CD4-positive, CD25-positive, alpha-beta regulatory T cell (primary cell): ENCODE data around the gene TMEM144. TPM values are rescaled to one million over a fixed set of nuclear protein-coding genes. Genes with fewer than 3 reads are reported as not detected.

Experiments used
- ATAC-seq, 2 donors: fragments of 150-1000 bp; cut with Tn5 transposase; one replicate each; pipeline ENCODE4 v1.10.0; 2021; ENCODE audit warnings: low read depth in 2 of 2, moderate number of reproducible peaks in 2 of 2, moderate library complexity in 1 of 2
- DNase-seq, 3 donors: peaks; one replicate each; pipeline versions ENCODE4 v3.0.0 to v3.0.0-alpha.2; 2012 to 2022; ENCODE audit warnings: mixed read lengths in 1 of 3
- H3K27ac ChIP-seq: one replicate; pipeline ENCODE4 v1.7.0; 2013; ENCODE audit warnings: mild to moderate bottlenecking, low read length; ENCODE audit not compliant: insufficient read depth, poor library complexity, severe bottlenecking
- H3K27me3 ChIP-seq: one replicate; pipeline ENCODE4 v1.7.0; 2013; ENCODE audit warnings: low read length; ENCODE audit not compliant: control insufficient read depth, insufficient read depth
- H3K36me3 ChIP-seq: one replicate; pipeline ENCODE4 v1.7.0; 2013; ENCODE audit warnings: mild to moderate bottlenecking, low read length, moderate library complexity; ENCODE audit not compliant: control insufficient read depth, insufficient read depth
- H3K4me1 ChIP-seq: 2 replicates; pipeline ENCODE4 v1.7.0; 2013; ENCODE audit warnings: mild to moderate bottlenecking, low read length; ENCODE audit not compliant: insufficient read depth, control insufficient read depth, poor library complexity, severe bottlenecking
- H3K4me3 ChIP-seq: one replicate; pipeline ENCODE4 v1.7.0; 2013; ENCODE audit warnings: low read depth, mild to moderate bottlenecking, low read length, moderate library complexity
- H3K9me3 ChIP-seq, 2 experiments: 1 replicate in 1 of 2; 2 replicates in 1 of 2; pipeline ENCODE4 v1.7.0; 2013; ENCODE audit warnings: low read length in 2 of 2, mild to moderate bottlenecking in 1 of 2, moderate library complexity in 1 of 2; ENCODE audit not compliant: control insufficient read depth in 2 of 2
- H3K27ac Mint-ChIP-seq, 3 donors: one replicate each; pipeline ENCODE4 v1.8.0; 2020 to 2022; ENCODE audit warnings: mild to moderate bottlenecking in 3 of 3, mixed read lengths in 3 of 3, moderate library complexity in 2 of 3
- H3K27me3 Mint-ChIP-seq: one replicate; pipeline ENCODE4 v1.8.0; 2022; ENCODE audit warnings: mild to moderate bottlenecking, mixed read lengths
- H3K36me3 Mint-ChIP-seq: one replicate; pipeline ENCODE4 v1.8.0; 2020; ENCODE audit warnings: mixed read lengths
- H3K4me1 Mint-ChIP-seq, 4 donors: one replicate each; pipeline ENCODE4 v1.8.0; 2020 to 2022; ENCODE audit warnings: mixed read lengths in 4 of 4, mild to moderate bottlenecking in 1 of 4
- H3K4me3 Mint-ChIP-seq, 4 donors: one replicate each; pipeline ENCODE4 v1.8.0; 2020 to 2022; ENCODE audit warnings: mild to moderate bottlenecking in 4 of 4, mixed read lengths in 4 of 4, moderate library complexity in 3 of 4
- H3K9me3 Mint-ChIP-seq, 7 donors: one replicate each; pipeline ENCODE4 v1.8.0; 2020 to 2022; ENCODE audit warnings: mixed read lengths in 7 of 7, mild to moderate bottlenecking in 3 of 7, moderate library complexity in 2 of 7
- polyA plus RNA-seq, 4 donors: library from polyadenylated mRNA; unstranded; fragments of 300-500 nt; fragmentation: Illumina TruSeq; gene quantifications; one replicate each; pipeline ENCODE4 v1.2.3, GENCODE V29; 2021
- total RNA-seq: library from RNA; stranded (reverse); gene quantifications from one replicate; pipeline ENCODE4 v1.2.3, GENCODE V29; 2022

Gene TMEM144
- total RNA-seq (not detected), polyA plus RNA-seq (not detected)

GRCh38 chr4:158209825-158210807, at the start of gene TMEM144:
TSS of gene TMEM144 (plus strand) at chr4:158210486. CDS start at chr4:158212668, 2,182 bp downstream.
- peak within 1 kb of the TSS in 1 of 3 donors; percentile 91 for H3K27ac Mint-ChIP-seq
- H3K36me3 Mint-ChIP-seq = no peaks in the 10 kb centered on the region
- ATAC-seq (peak in 1 of 2 donors; percentile 72), DNase-seq (peak in 1 of 3 donors; percentile 4)
- no peak within 1 kb of the TSS for H3K27ac ChIP-seq
- H3K36me3 ChIP-seq = no peaks in the 10 kb centered on the region
- peaks cover 0 to 4% (median 0%) of the 10 kb centered on the region in 4 donors for H3K4me1 Mint-ChIP-seq
- peaks cover 0 to 3% (median 2%) of the 10 kb centered on the region in 7 donors for H3K9me3 Mint-ChIP-seq
- peaks cover 24% of the 10 kb centered on the region for H3K27me3 Mint-ChIP-seq
- peak within 1 kb of the TSS in 2 of 4 donors; percentile 53 to 76 for H3K4me3 Mint-ChIP-seq
- no peak within 1 kb of the TSS for H3K4me3 ChIP-seq
- H3K4me1 ChIP-seq = no peaks in the 10 kb centered on the region
- no peaks in the 10 kb centered on the region for H3K27me3 ChIP-seq
- no peaks in the 10 kb centered on the region for H3K9me3 ChIP-seq

- H3K27me3 ChIP-seq = no peaks in the 10 kb centered on the region
- no peak overlapping the region for H3K27ac Mint-ChIP-seq
- no peak overlapping the region for H3K27ac ChIP-seq
- H3K4me1 Mint-ChIP-seq = no peaks in the 10 kb centered on the region
- H3K36me3 ChIP-seq = no peaks in the 10 kb centered on the region
- H3K4me3 Mint-ChIP-seq = no peak overlapping the region
- no peaks in the 10 kb centered on the region for H3K9me3 ChIP-seq
- H3K9me3 Mint-ChIP-seq = peaks cover 0 to 9% (median 0%) of the 10 kb centered on the region in 7 donors
- H3K27me3 Mint-ChIP-seq = peaks cover 7% of the 10 kb centered on the region
- H3K36me3 Mint-ChIP-seq = no peaks in the 10 kb centered on the region
- H3K4me1 ChIP-seq = no peaks in the 10 kb centered on the region
- ATAC-seq = peak in 1 of 2 donors; percentile 18
- H3K4me3 ChIP-seq = no peak overlapping the region
- DNase-seq = no peak
Observed at GRCh38 chr4:158161551-158162354, 48.5 kb upstream of the TMEM144 start.

GRCh38 chr4:158162631-158163030, 47.7 kb upstream of the TMEM144 start:
- Mint-ChIP-seq H3K4me1 (no peaks in the 10 kb centered on the region), H3K36me3 (no peaks in the 10 kb centered on the region), H3K9me3 (peaks cover 0 to 9% (median 0%) of the 10 kb centered on the region in 7 donors), H3K27ac (no peak overlapping the region), H3K4me3 (no peak overlapping the region), H3K27me3 (peaks cover 7% of the 10 kb centered on the region)
- ATAC-seq = no peak
- no peaks in the 10 kb centered on the region for H3K9me3 ChIP-seq
- no peak overlapping the region for H3K27ac ChIP-seq
- no peak overlapping the region for H3K4me3 ChIP-seq
- no peaks in the 10 kb centered on the region for H3K36me3 ChIP-seq
- DNase-seq = no peak
- H3K4me1 ChIP-seq = no peaks in the 10 kb centered on the region
- no peaks in the 10 kb centered on the region for H3K27me3 ChIP-seq

- Histone ChIP-seq H3K27ac (no peak overlapping the region), H3K36me3 (no peaks in the 10 kb centered on the region), H3K9me3 (no peaks in the 10 kb centered on the region), H3K27me3 (no peaks in the 10 kb centered on the region), H3K4me1 (no peaks in the 10 kb centered on the region), H3K4me3 (no peak overlapping the region)
- H3K4me1 Mint-ChIP-seq = no peaks in the 10 kb centered on the region
- H3K9me3 Mint-ChIP-seq = peaks cover 0 to 9% (median 0%) of the 10 kb centered on the region in 7 donors
- no peak overlapping the region for H3K27ac Mint-ChIP-seq
- ATAC-seq (no peak), DNase-seq (no peak)
- H3K27me3 Mint-ChIP-seq = peaks cover 7% of the 10 kb centered on the region
- no peaks in the 10 kb centered on the region for H3K36me3 Mint-ChIP-seq
- no peak overlapping the region for H3K4me3 Mint-ChIP-seq
Observed at GRCh38 chr4:158163941-158164767, 46.1 kb upstream of the TMEM144 start.

- no peak overlapping the region for H3K27ac Mint-ChIP-seq
- H3K27ac ChIP-seq = no peak overlapping the region
- ATAC-seq = no peak
- H3K36me3 ChIP-seq = no peaks in the 10 kb centered on the region
- H3K27me3 Mint-ChIP-seq = peaks cover 7% of the 10 kb centered on the region
- no peaks in the 10 kb centered on the region for H3K4me1 Mint-ChIP-seq
- peaks cover 0 to 9% (median 0%) of the 10 kb centered on the region in 7 donors for H3K9me3 Mint-ChIP-seq
- no peak for DNase-seq
- no peak overlapping the region for H3K4me3 Mint-ChIP-seq
- H3K4me1 ChIP-seq = no peaks in the 10 kb centered on the region
- no peaks in the 10 kb centered on the region for H3K9me3 ChIP-seq
- H3K4me3 ChIP-seq = no peak overlapping the region
- H3K27me3 ChIP-seq = no peaks in the 10 kb centered on the region
- H3K36me3 Mint-ChIP-seq = no peaks in the 10 kb centered on the region
Observed at GRCh38 chr4:158164768-158165213, 45.5 kb upstream of the TMEM144 start.

- ATAC-seq (no peak), DNase-seq (no peak)
- Mint-ChIP-seq H3K27me3 (peaks cover 5% of the 10 kb centered on the region), H3K27ac (no peak overlapping the region), H3K4me3 (no peak overlapping the region), H3K36me3 (no peaks in the 10 kb centered on the region), H3K4me1 (no peaks in the 10 kb centered on the region), H3K9me3 (peaks cover 0 to 8% (median 0%) of the 10 kb centered on the region in 7 donors)
- Histone ChIP-seq H3K27ac (no peak overlapping the region), H3K36me3 (no peaks in the 10 kb centered on the region), H3K9me3 (no peaks in the 10 kb centered on the region), H3K4me1 (no peaks in the 10 kb centered on the region), H3K4me3 (no peak overlapping the region), H3K27me3 (no peaks in the 10 kb centered on the region)
Observed at GRCh38 chr4:158166701-158167100, 43.6 kb upstream of the TMEM144 start.

GRCh38 chr4:158168606-158169005, 41.7 kb upstream of the TMEM144 start:
- ATAC-seq = no peak

More at GRCh38 chr4:158168606-158169005, 41.7 kb upstream of the TMEM144 start:
- H3K4me1 Mint-ChIP-seq = peaks cover 0 to 2% (median 0%) of the 10 kb centered on the region in 4 donors
- H3K27ac ChIP-seq = no peak overlapping the region
- DNase-seq = no peak
- no peaks in the 10 kb centered on the region for H3K36me3 ChIP-seq
- H3K27me3 Mint-ChIP-seq = peaks cover 9% of the 10 kb centered on the region
- no peak overlapping the region for H3K27ac Mint-ChIP-seq
- no peaks in the 10 kb centered on the region for H3K27me3 ChIP-seq
- H3K36me3 Mint-ChIP-seq = no peaks in the 10 kb centered on the region
- no peak overlapping the region for H3K4me3 Mint-ChIP-seq
- H3K9me3 ChIP-seq = no peaks in the 10 kb centered on the region
- H3K4me1 ChIP-seq = no peaks in the 10 kb centered on the region
- H3K4me3 ChIP-seq = no peak overlapping the region
- H3K9me3 Mint-ChIP-seq = no peaks in the 10 kb centered on the region
